NCI-H1105 (cell line): ENCODE measurements around the gene FILIP1L.

Experiments used
- DNase-seq: peaks from one replicate; lab custom pipeline; 2025; lab: John Stamatoyannopoulos, UW

Gene FILIP1L

GRCh38 chr3:100009276-100010086 is 104.8 kb downstream of the FILIP1L start:
- no peak for DNase-seq

- DNase-seq, result no peak
Measured at GRCh38 chr3:100008081-100008698, 106.1 kb downstream of the FILIP1L start.

- DNase-seq, result no peak
Measured at GRCh38 chr3:100007313-100007712, 107.0 kb downstream of the FILIP1L start.

GRCh38 chr3:100006570-100007271 is 107.6 kb downstream of the FILIP1L start:
- DNase-seq, result no peak

GRCh38 chr3:100005665-100006393 is 108.5 kb downstream of the FILIP1L start:
- DNase-seq, result no peak

GRCh38 chr3:100004931-100005330 is 109.4 kb downstream of the FILIP1L start:
- no peak for DNase-seq

GRCh38 chr3:100003609-100004503 is 110.4 kb downstream of the FILIP1L start:
- no peak for DNase-seq

- no peak for DNase-seq
Measured at GRCh38 chr3:100002599-100003350, 111.5 kb downstream of the FILIP1L start.

GRCh38 chr3:100001526-100002270 is 112.6 kb downstream of the FILIP1L start:
- peak; percentile 50 for DNase-seq

GRCh38 chr3:100001083-100001482 is 113.2 kb downstream of the FILIP1L start:
- no peak for DNase-seq

GRCh38 chr3:99999536-99999935 is 114.8 kb downstream of the FILIP1L start:
- no peak for DNase-seq

- no peak for DNase-seq
Measured at GRCh38 chr3:99997293-99997692, 117.0 kb downstream of the FILIP1L start.

- DNase-seq, result no peak
Measured at GRCh38 chr3:99990179-99990578, 124.1 kb downstream of the FILIP1L start.

GRCh38 chr3:99984668-99985067 is 129.6 kb downstream of the FILIP1L start:
- DNase-seq, result no peak

GRCh38 chr3:99984139-99984538 is 130.2 kb downstream of the FILIP1L start:
- no peak for DNase-seq

- DNase-seq, result no peak
Measured at GRCh38 chr3:99982650-99983049, 131.7 kb downstream of the FILIP1L start.

- no peak for DNase-seq
Measured at GRCh38 chr3:99981138-99981537, 133.2 kb downstream of the FILIP1L start.

GRCh38 chr3:99980606-99981005 is 133.7 kb downstream of the FILIP1L start:
- no peak for DNase-seq

- no peak for DNase-seq
Measured at GRCh38 chr3:99978221-99978620, 136.1 kb downstream of the FILIP1L start.

- no peak for DNase-seq
Measured at GRCh38 chr3:99976584-99976983, 137.7 kb downstream of the FILIP1L start.
